Body of pancreas (tissue), 4 donors: ENCODE results near the gene PNLIPRP1.
A peak's percentile ranks its signal among the peaks of the same experiment; 100 is the strongest.

Source experiments
- CTCF ChIP-seq, 7 experiments: fragments of 450-650 bp in 4 of 7; fragments of 200-600 bp in 3 of 7; sonication (generic) in 3 of 7; IDR thresholded peaks; one replicate each; pipeline ENCODE4 v1.5.1; 2016 to 2019; ENCODE audit warnings: antibody characterized with exemption in 7 of 7
- POLR2A ChIP-seq, 3 donors: fragments of 450-650 bp; IDR thresholded peaks; one replicate each; pipeline ENCODE4 v1.6.1; 2016; ENCODE audit warnings: antibody characterized with exemption in 3 of 3, mild to moderate bottlenecking in 2 of 3

GRCh38 chr10:116636385-116636784, 45.6 kb downstream of the PNLIPRP1 start:
- TF ChIP-seq POLR2A (IDR thresholded peaks at IDR 0.05) (peak in 2 of 3 donors; percentile 60 to 70), CTCF (IDR thresholded peaks at IDR 0.05) (no peak)
